CD14-positive monocyte (primary cell): Measurements from ENCODE around the gene TMEM273. TPM values are rescaled to one million over a fixed set of nuclear protein-coding genes. Genes with fewer than 3 reads are reported as not detected.

Source experiments
- DNase-seq, 3 donors: peaks; one replicate each; pipeline ENCODE4 v3.0.0-alpha.2; 2011 to 2022
- H2AFZ ChIP-seq: 2 replicates; pipeline ENCODE4 v1.6.0; 2012; ENCODE audit warnings: mild to moderate bottlenecking, low read depth, low read length, inconsistent platforms; ENCODE audit not compliant: insufficient read depth, poor library complexity, severe bottlenecking
- H3K27ac ChIP-seq, 2 donors: 1 replicate in 1 of 2; 2 replicates in 1 of 2; pipeline ENCODE4 v1.5.1; 2012 to 2013; ENCODE audit warnings: low read length in 2 of 2, control low read depth in 1 of 2, inconsistent platforms in 1 of 2, low read depth in 1 of 2, mild to moderate bottlenecking in 1 of 2
- H3K27me3 ChIP-seq, 2 donors: one replicate each; pipeline versions ENCODE4 v1.6.0 to v1.6.1; 2011 to 2013; ENCODE audit warnings: low read length in 2 of 2; ENCODE audit not compliant: control insufficient read depth in 2 of 2, insufficient read depth in 2 of 2
- H3K36me3 ChIP-seq, 2 donors: replicated peaks in 1 of 2; 1 replicate in 1 of 2; 2 replicates in 1 of 2; pipeline versions ENCODE4 v1.5.1 to v1.6.1; 2012 to 2013; ENCODE audit warnings: low read length in 2 of 2, control low read depth in 1 of 2, inconsistent platforms in 1 of 2, mild to moderate bottlenecking in 1 of 2; ENCODE audit not compliant: insufficient read depth in 2 of 2, control insufficient read depth in 1 of 2
- H3K4me1 ChIP-seq, 2 donors: 1 replicate in 1 of 2; 2 replicates in 1 of 2; pipeline versions ENCODE4 v1.5.1 to v1.6.1; 2012 to 2013; ENCODE audit warnings: low read length in 2 of 2, control low read depth in 1 of 2, inconsistent platforms in 1 of 2, mild to moderate bottlenecking in 1 of 2, moderate library complexity in 1 of 2; ENCODE audit not compliant: insufficient read depth in 2 of 2, control insufficient read depth in 1 of 2
- H3K4me2 ChIP-seq: replicated peaks from 2 replicates; pipeline ENCODE3; 2012; ENCODE audit warnings: low read length, moderate library complexity, mild to moderate bottlenecking; ENCODE audit not compliant: poor library complexity, severe bottlenecking; ENCODE audit errors: extremely low read depth
- H3K4me3 ChIP-seq, 3 experiments: fragments of 200-600 bp in 1 of 3; sonication (generic) in 1 of 3; replicated peaks in 1 of 3; 1 replicate in 2 of 3; 2 replicates in 1 of 3; pipeline ENCODE4 v1.5.1; 2011 to 2013; ENCODE audit warnings: low read length in 3 of 3, mild to moderate bottlenecking in 3 of 3, control low read depth in 2 of 3, low read depth in 2 of 3, inconsistent platforms in 1 of 3, moderate library complexity in 1 of 3
- H3K79me2 ChIP-seq: 2 replicates; pipeline ENCODE4 v1.6.0; 2012; ENCODE audit warnings: mild to moderate bottlenecking, control low read depth, inconsistent platforms, low read length, moderate library complexity; ENCODE audit not compliant: insufficient read depth
- H3K9ac ChIP-seq: 2 replicates; pipeline ENCODE4 v1.6.0; 2017; ENCODE audit warnings: low read length, mild to moderate bottlenecking; ENCODE audit not compliant: insufficient read depth, poor library complexity, severe bottlenecking
- H3K9me3 ChIP-seq, 2 donors: replicated peaks in 1 of 2; 1 replicate in 1 of 2; 2 replicates in 1 of 2; pipeline versions ENCODE4 v1.5.1 to v1.6.1; 2012 to 2013; ENCODE audit warnings: low read length in 2 of 2, control low read depth in 1 of 2; ENCODE audit not compliant: control insufficient read depth in 1 of 2, insufficient read depth in 1 of 2
- H4K20me1 ChIP-seq: 2 replicates; pipeline ENCODE4 v1.6.0; 2012; ENCODE audit warnings: mild to moderate bottlenecking, low read length, control low read depth, moderate library complexity; ENCODE audit not compliant: insufficient read depth
- H3K27ac Mint-ChIP-seq, 7 donors: one replicate each; pipeline ENCODE4 v1.8.0; 2020; ENCODE audit warnings: mild to moderate bottlenecking in 7 of 7, mixed read lengths in 7 of 7, moderate library complexity in 6 of 7, inconsistent platforms in 2 of 7
- H3K27me3 Mint-ChIP-seq, 3 donors: one replicate each; pipeline ENCODE4 v1.8.0; 2021 to 2022; ENCODE audit warnings: low read depth in 3 of 3, mild to moderate bottlenecking in 3 of 3, mixed read lengths in 3 of 3, moderate library complexity in 3 of 3, inconsistent platforms in 1 of 3
- H3K36me3 Mint-ChIP-seq, 2 donors: one replicate each; pipeline ENCODE4 v1.8.0; 2020; ENCODE audit warnings: mixed read lengths in 2 of 2, inconsistent platforms in 1 of 2, mild to moderate bottlenecking in 1 of 2
- H3K4me1 Mint-ChIP-seq: one replicate; pipeline ENCODE4 v1.8.0; 2020; ENCODE audit warnings: mild to moderate bottlenecking, mixed read lengths
- H3K4me3 Mint-ChIP-seq, 2 donors: one replicate each; pipeline ENCODE4 v1.8.0; 2020; ENCODE audit warnings: mild to moderate bottlenecking in 2 of 2, mixed read lengths in 2 of 2, moderate library complexity in 1 of 2
- H3K9me3 Mint-ChIP-seq, 7 donors: one replicate each; pipeline ENCODE4 v1.8.0; 2020 to 2022; ENCODE audit warnings: mixed read lengths in 7 of 7, mild to moderate bottlenecking in 6 of 7, moderate library complexity in 6 of 7, inconsistent platforms in 2 of 7
- CTCF ChIP-seq: fragments of 200-600 bp; IDR thresholded peaks from one replicate; pipeline ENCODE4 v1.8.0; 2022; ENCODE audit warnings: antibody characterized with exemption, mild to moderate bottlenecking
- WGBS: methylation state at CpG from one replicate; pipeline ENCODE4 v1.1.5; 2013; ENCODE audit warnings: missing lambda C conversion rate; ENCODE audit not compliant: insufficient coverage; 5-methylcytosine and 5-hydroxymethylcytosine counted together
- intact Hi-C, 2 donors: fragments of 100-400 bp; cut with micrococcal nuclease; formaldehyde crosslinking; loops; one replicate each; pipeline versions ENCODE4 v1.15.0 to v1.15.1; 2023
- polyA plus RNA-seq, 3 donors: library from polyadenylated mRNA; depleted of rRNA in 1 of 3; unstranded in 2 of 3; stranded (reverse) in 1 of 3; fragments of 300-500 nt in 2 of 3; fragments of >200 nt in 1 of 3; fragmentation: Illumina TruSeq in 2 of 3; gene quantifications; 1 replicate in 2 of 3; 2 replicates in 1 of 3; pipeline ENCODE4 v1.2.3, GENCODE V29; 2012 to 2021

The TMEM273 gene
- polyA plus RNA-seq, 3 donors = 6.7 to 7.9 (median 6.9) TPM

DNA sequence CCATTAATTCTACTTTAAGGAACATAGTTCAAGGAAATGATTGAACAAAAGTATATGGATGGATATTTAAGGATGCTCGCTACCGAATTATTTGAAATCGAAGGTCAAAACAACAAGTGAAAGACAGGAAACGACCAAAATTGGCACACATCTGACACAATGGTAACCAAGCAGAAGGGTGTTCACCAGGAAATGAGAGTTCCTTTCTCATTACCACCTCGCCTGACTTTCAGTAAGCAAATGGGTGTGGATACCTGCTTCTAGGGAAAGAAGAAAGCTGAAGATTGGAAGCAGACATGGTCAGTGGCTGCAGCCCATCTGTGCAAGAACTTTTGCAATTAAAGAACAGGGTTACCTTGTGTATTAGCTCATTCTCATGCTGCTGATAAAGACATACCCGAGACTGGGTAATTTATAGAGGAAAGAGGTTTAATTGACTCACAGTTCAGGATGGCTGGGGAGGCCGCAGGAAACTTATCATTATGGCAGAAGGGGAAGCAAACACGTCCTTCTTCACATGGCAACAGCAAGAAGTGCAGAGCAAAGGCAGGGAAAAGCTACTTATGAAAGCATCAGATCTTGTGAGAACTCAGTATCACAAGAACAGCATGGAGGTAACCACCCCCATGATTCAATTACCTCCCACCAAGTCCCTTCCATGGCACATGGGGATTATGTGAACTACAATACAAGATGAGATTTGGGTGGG is 6.2 kb upstream of the TMEM273 start:
- Histone ChIP-seq H3K79me2 (no peaks in the 10 kb centered on the region), H2AFZ (no peak overlapping the region), H3K4me3 (no peak overlapping the region), H3K36me3 (no peaks in the 10 kb centered on the region), H4K20me1 (no peaks in the 10 kb centered on the region), H3K9me3 (no peaks in the 10 kb centered on the region), H3K27me3 (no peaks in the 10 kb centered on the region), H3K4me1 (peaks cover 22 to 25% of the 10 kb centered on the region in 2 donors), H3K9ac (no peak overlapping the region), H3K4me2 (no peak overlapping the region), H3K27ac (no peak overlapping the region)
- peaks cover 26% of the 10 kb centered on the region for H3K4me1 Mint-ChIP-seq
- H3K36me3 Mint-ChIP-seq = no peaks in the 10 kb centered on the region
- WGBS = 46% methylated on average over 3 of the region's 8 CpGs
- H3K27me3 Mint-ChIP-seq = peaks cover 3 to 7% (median 4%) of the 10 kb centered on the region in 3 donors
- intact Hi-C loops = loop anchor here in 1 of 2 donors (5.0 kb wide), 1 partner anchor 88 kb away; no protein-coding TSS in a partner anchor
- no peak overlapping the region for H3K4me3 Mint-ChIP-seq
- H3K9me3 Mint-ChIP-seq = peaks cover 0 to 3% (median 0%) of the 10 kb centered on the region in 7 donors
- peak overlapping the region in 2 of 7 donors; percentile 36 to 47 for H3K27ac Mint-ChIP-seq
- TF ChIP-seq CTCF = no peak
- DNase-seq = no peak

DNA sequence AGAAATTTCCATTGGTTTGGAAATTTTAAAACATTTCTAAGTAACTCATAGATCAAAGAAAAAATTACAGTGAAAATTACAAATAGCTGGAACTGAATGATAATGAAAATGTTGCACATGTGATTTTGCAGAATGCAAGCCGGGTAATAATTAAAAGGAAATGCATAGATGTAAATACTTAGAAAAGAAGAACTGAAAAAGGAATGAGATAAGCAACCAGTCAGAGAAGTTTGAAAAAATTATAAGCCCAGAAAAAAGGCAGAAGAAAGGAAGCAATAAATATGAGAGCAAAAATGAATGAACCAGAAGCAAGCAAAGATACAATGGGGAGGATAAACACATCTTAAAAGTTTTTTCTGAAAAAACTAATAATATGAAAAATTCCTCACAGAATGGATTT is 3.2 kb upstream of the TMEM273 start:
- WGBS = no CpG with 5 or more reads among the region's 1 CpG
- intact Hi-C loops = loop anchor here (2.0 to 5.0 kb wide), 2 partner anchors 49 to 91 kb away; no protein-coding TSS in a partner anchor
- H4K20me1 ChIP-seq = no peaks in the 10 kb centered on the region
- DNase-seq = no peak
- no peaks in the 10 kb centered on the region for H3K9me3 ChIP-seq
- peaks cover 52 to 55% of the 10 kb centered on the region in 2 donors for H3K4me1 ChIP-seq
- H3K27ac ChIP-seq = peak overlapping the region in 1 of 2 donors; percentile 90
- no peak overlapping the region for H3K9ac ChIP-seq
- H2AFZ ChIP-seq = no peak overlapping the region
- no peak overlapping the region for H3K4me3 ChIP-seq
- no peak for TF ChIP-seq CTCF
- H3K4me3 Mint-ChIP-seq = no peak overlapping the region
- peaks cover 0 to 3% (median 0%) of the 10 kb centered on the region in 7 donors for H3K9me3 Mint-ChIP-seq
- no peaks in the 10 kb centered on the region for H3K27me3 ChIP-seq
- H3K4me2 ChIP-seq = no peak overlapping the region
- H3K4me1 Mint-ChIP-seq = peaks cover 56% of the 10 kb centered on the region
- peaks cover 0 to 2% (median 2%) of the 10 kb centered on the region in 3 donors for H3K27me3 Mint-ChIP-seq
- no peaks in the 10 kb centered on the region for H3K36me3 ChIP-seq
- no peaks in the 10 kb centered on the region for H3K79me2 ChIP-seq
- H3K27ac Mint-ChIP-seq = peak overlapping the region; percentile 12 to 98 (median 95)
- no peaks in the 10 kb centered on the region for H3K36me3 Mint-ChIP-seq
